Renal cortical epithelial cell (primary cell): ENCODE measurements around the gene PLEKHG2. TPM values are rescaled to one million over a fixed set of nuclear protein-coding genes. Genes with fewer than 3 reads are reported as not detected.
A peak's percentile ranks its signal among the peaks of the same experiment; 100 is the strongest.
"Not testable (repeated sequence)": the region's sequence is repeated elsewhere in the genome, so short reads cannot be mapped to it uniquely, and the experiment has no call there.

Experiments
- DNase-seq: peaks from one replicate; pipeline ENCODE4 v3.0.0-alpha.2; 2011; ENCODE audit warnings: low read depth
- total RNA-seq: library from RNA; depleted of rRNA; stranded (reverse); fragments of >200 nt; gene quantifications from 2 replicates; pipeline ENCODE4 v1.2.3, GENCODE V29; 2014

Gene PLEKHG2
- total RNA-seq, 1 donor from 2014 or later, result 12.9 TPM

GRCh38 chr19:39445196-39446111 lies 33.0 kb downstream of the PLEKHG2 start, which contains the start of gene SUPT5H:
Gene SUPT5H (plus strand): TSS chr19:39445582. CDS start chr19:39445891, 309 bp downstream.
- peak; percentile 95 for DNase-seq

GRCh38 chr19:39446365-39447084 lies 34.1 kb downstream of the PLEKHG2 start:
- DNase-seq, result no peak

GRCh38 chr19:39448271-39448670 lies 35.8 kb downstream of the PLEKHG2 start:
- peak; percentile 60 for DNase-seq

- no peak for DNase-seq
Observed at GRCh38 chr19:39449116-39449797, 36.8 kb downstream of the PLEKHG2 start.

GRCh38 chr19:39451257-39451656 lies 38.8 kb downstream of the PLEKHG2 start:
- not testable (repeated sequence) for DNase-seq

GRCh38 chr19:39463403-39463802 lies 50.9 kb downstream of the PLEKHG2 start:
- no peak for DNase-seq

- DNase-seq, result no peak
Observed at GRCh38 chr19:39465956-39466747, 53.7 kb downstream of the PLEKHG2 start.

GRCh38 chr19:39467941-39468340 lies 55.5 kb downstream of the PLEKHG2 start:
- DNase-seq, result no peak

GRCh38 chr19:39469036-39469435 lies 56.6 kb downstream of the PLEKHG2 start:
- no peak for DNase-seq

- DNase-seq, result no peak
Observed at GRCh38 chr19:39469567-39469966, 57.1 kb downstream of the PLEKHG2 start.

GRCh38 chr19:39470724-39471339 lies 58.4 kb downstream of the PLEKHG2 start:
- DNase-seq, result no peak

GRCh38 chr19:39471756-39472536 lies 59.5 kb downstream of the PLEKHG2 start:
- DNase-seq, result no peak

- no peak for DNase-seq
Observed at GRCh38 chr19:39472746-39473442, 60.4 kb downstream of the PLEKHG2 start.

GRCh38 chr19:39473443-39473960 lies 61.0 kb downstream of the PLEKHG2 start:
- no peak for DNase-seq

GRCh38 chr19:39474139-39474620 lies 61.7 kb downstream of the PLEKHG2 start:
- no peak for DNase-seq

- no peak for DNase-seq
Observed at GRCh38 chr19:39475748-39476147, 63.3 kb downstream of the PLEKHG2 start.
